HG03196 (cell line): Measurements from ENCODE around the gene RFTN2.
"Not testable (repeated sequence)": the region's sequence is repeated elsewhere in the genome, so short reads cannot be mapped to it uniquely, and the experiment has no call there.

Experiments used
- ATAC-seq: cut with Tn5 transposase; IDR thresholded peaks from one replicate; pipeline ENCODE4 v1.9.1; 2021; ENCODE audit not compliant: unreplicated experiment

RFTN2 gene

GRCh38 chr2:197675246-197675645 lies at the start of gene RFTN2:
Gene RFTN2 (minus strand): TSS chr2:197675587. CDS start chr2:197675458, 129 bp downstream.
- no peak for ATAC-seq

- ATAC-seq = no peak
Observed at GRCh38 chr2:197717863-197718262, 42.5 kb upstream of the RFTN2 start.

- ATAC-seq = no peak
Observed at GRCh38 chr2:197713271-197713670, 37.9 kb upstream of the RFTN2 start.

GRCh38 chr2:197711578-197711977 lies 36.2 kb upstream of the RFTN2 start:
- ATAC-seq = no peak

- peak; percentile 68 for ATAC-seq
Observed at GRCh38 chr2:197710424-197711042, 35.1 kb upstream of the RFTN2 start.

GRCh38 chr2:197709140-197709539 lies 33.8 kb upstream of the RFTN2 start:
- ATAC-seq = not testable (repeated sequence)

GRCh38 chr2:197708331-197708730 lies 32.9 kb upstream of the RFTN2 start:
- no peak for ATAC-seq

- ATAC-seq = no peak
Observed at GRCh38 chr2:197707316-197708213, 32.2 kb upstream of the RFTN2 start.

GRCh38 chr2:197706839-197707207 lies 31.4 kb upstream of the RFTN2 start:
- ATAC-seq = no peak

GRCh38 chr2:197705912-197706838 lies 30.8 kb upstream of the RFTN2 start:
- ATAC-seq = no peak

GRCh38 chr2:197705121-197705911 lies 29.9 kb upstream of the RFTN2 start, which contains the start of gene MARS2:
Gene MARS2 (plus strand): TSS chr2:197705369. CDS start chr2:197705406, 37 bp downstream.
- peak; percentile 83 for ATAC-seq

GRCh38 chr2:197704434-197705120 lies 29.2 kb upstream of the RFTN2 start:
- ATAC-seq = peak; percentile 28

- ATAC-seq = no peak
Observed at GRCh38 chr2:197700960-197701359, 25.6 kb upstream of the RFTN2 start.

- ATAC-seq = not testable (repeated sequence)
Observed at GRCh38 chr2:197699724-197700123, 24.3 kb upstream of the RFTN2 start.

- not testable (repeated sequence) for ATAC-seq
Observed at GRCh38 chr2:197696571-197696970, 21.2 kb upstream of the RFTN2 start.

GRCh38 chr2:197695971-197696370 lies 20.6 kb upstream of the RFTN2 start:
- not testable (repeated sequence) for ATAC-seq

- ATAC-seq = not testable (repeated sequence)
Observed at GRCh38 chr2:197695206-197695605, 19.8 kb upstream of the RFTN2 start.

GRCh38 chr2:197677483-197677882 lies 2.1 kb upstream of the RFTN2 start:
- no peak for ATAC-seq

- no peak for ATAC-seq
Observed at GRCh38 chr2:197677056-197677455, 1.7 kb upstream of the RFTN2 start.
